Parietal lobe (tissue), 1 donor: ENCODE results near the gene CBLL2. TPM values are rescaled to one million over a fixed set of nuclear protein-coding genes. Genes with fewer than 3 reads are reported as not detected.

Experiments
- total RNA-seq: library from RNA; depleted of rRNA; stranded (reverse); fragments of >200 nt; gene quantifications from one replicate; pipeline ENCODE4 v1.2.3, GENCODE V29; 2014

CBLL2 gene, protein sequence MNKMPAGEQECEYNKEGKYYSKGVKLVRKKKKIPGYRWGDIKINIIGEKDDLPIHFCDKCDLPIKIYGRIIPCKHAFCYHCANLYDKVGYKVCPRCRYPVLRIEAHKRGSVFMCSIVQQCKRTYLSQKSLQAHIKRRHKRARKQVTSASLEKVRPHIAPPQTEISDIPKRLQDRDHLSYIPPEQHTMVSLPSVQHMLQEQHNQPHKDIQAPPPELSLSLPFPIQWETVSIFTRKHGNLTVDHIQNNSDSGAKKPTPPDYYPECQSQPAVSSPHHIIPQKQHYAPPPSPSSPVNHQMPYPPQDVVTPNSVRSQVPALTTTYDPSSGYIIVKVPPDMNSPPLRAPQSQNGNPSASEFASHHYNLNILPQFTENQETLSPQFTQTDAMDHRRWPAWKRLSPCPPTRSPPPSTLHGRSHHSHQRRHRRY
- total RNA-seq = not detected

DNA sequence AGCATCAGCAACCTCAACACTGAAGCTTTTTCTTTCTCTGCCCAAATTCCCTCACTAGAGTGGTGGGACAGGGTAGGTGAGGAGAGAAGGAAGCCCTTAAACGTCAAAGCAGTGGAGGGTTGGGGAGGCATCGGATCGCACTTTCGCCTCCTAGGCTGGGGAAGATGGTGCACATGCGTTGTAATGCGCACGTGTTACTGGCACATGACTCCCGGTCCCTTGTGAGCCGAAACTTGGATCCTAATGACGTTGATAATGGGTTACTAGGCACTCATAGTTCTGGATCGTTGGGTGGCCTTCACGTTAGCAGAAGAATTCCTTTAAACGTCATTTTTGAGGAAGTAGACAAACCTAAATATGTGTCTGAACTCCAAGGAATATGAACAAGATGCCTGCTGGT, at the start of gene CBLL2:
Gene CBLL2 (plus strand): TSS at position 301 of the 400 bp plus-strand sequence. CDS start 79 bp downstream, at position 380.

Other genes with a start within 250 kb of the CBLL2 start
- gene PHEX, start 240.6 kb upstream of the CBLL2 start, total RNA-seq = 3.1 TPM